Measurements from ENCODE around the gene ATP10A. TPM values are rescaled to one million over a fixed set of nuclear protein-coding genes. Genes with fewer than 3 reads are reported as not detected.
A peak's percentile ranks its signal among the peaks of the same experiment; 100 is the strongest.

ATP10A gene
- total and polyA plus RNA-seq, 9 of the 15 experiments (the other 6 are each of a cell fraction or from before 2014, with no cell fraction given): 0.09 TPM; not detected in 8

- POLR2A ChIA-PET: interaction anchor here (0.6 kb wide), 1 partner anchor 1950 kb away, joined by 3 read pairs; no protein-coding TSS in a partner anchor
- intact Hi-C loops (cut with micrococcal nuclease): no loop called here
- in situ Hi-C loops (cut with MboI): no loop called here
- H3K36me3 ChIP-seq (ENCODE audit: control insufficient read depth, insufficient read depth, low read length): no peaks in the 10 kb centered on the region
- no peak overlapping the region for H3K4me2 ChIP-seq (ENCODE audit: insufficient read depth, low read length)
- no peak overlapping the region for H3K9ac ChIP-seq (ENCODE audit: insufficient read depth in 1 of 2, low read depth in 2 of 2, low read length in 2 of 2)
- DNase-seq (ENCODE audit: extremely low read depth in 1 of 4, low spot score in 3 of 4) (no peak), ATAC-seq (no peak), FAIRE-seq (no peak)
- peak overlapping the region; percentile 18; the same call in 1 of the 2 replicates for H2AFZ ChIP-seq (ENCODE audit: low read depth, low read length)
- CTCF ChIA-PET (ENCODE audit: low intra/inter-chr PET ratio): no interaction called here
- H3K4me3 ChIP-seq: no peak overlapping the region
- H3K9me1 ChIP-seq (ENCODE audit: control insufficient read depth, insufficient read depth, low read length): no peaks in the 10 kb centered on the region
- peaks cover 8 to 12% of the 10 kb centered on the region in 2 experiments; a peak in 3 of 5 replicates for H3K4me1 ChIP-seq (replicated peaks in 1 of 2; ENCODE audit: control insufficient read depth in 2 of 2, insufficient read depth in 2 of 2, low read length in 2 of 2)
- no peak overlapping the region for H3K27ac ChIP-seq (ENCODE audit: extremely low read depth, low read depth, low read length)
- BruUV-seq (replicated peaks): no TSS peak
- WGBS (ENCODE audit: insufficient coverage, low coverage, missing lambda C conversion rate): 22% methylated on average over 12 of the region's 17 CpGs
- no peaks in the 10 kb centered on the region for H3K9me3 ChIP-seq (replicated peaks; ENCODE audit: control insufficient read depth, insufficient read depth, low read depth, low read length)
- H3K27me3 ChIP-seq (ENCODE audit: control insufficient read depth in 2 of 2, insufficient read depth in 2 of 2, low read length in 2 of 2): peaks cover 0 to 9% of the 10 kb centered on the region in 2 experiments; a peak in 3 of 5 replicates
- no peaks in the 10 kb centered on the region for H3K79me2 ChIP-seq (ENCODE audit: control insufficient read depth, insufficient read depth, low read length)
- TF ChIP-seq SPI1 (IDR thresholded peaks at IDR 0.05; ENCODE audit: borderline replicate concordance, low read depth, low read length) (no peak), SRSF7 (optimal IDR thresholded peaks at IDR 0.05; ENCODE audit: low read depth, low read length) (no peak), HEY1 (CRISPR knock-in tag; IDR thresholded peaks at IDR 0.05; ENCODE audit: borderline replicate concordance) (no peak), MYNN (IDR thresholded peaks at IDR 0.05) (no peak), MYNN (CRISPR knock-in tag; IDR thresholded peaks at IDR 0.05) (no peak), LEF1 (IDR thresholded peaks at IDR 0.05) (no peak), ZNF3 (CRISPR knock-in tag; IDR thresholded peaks at IDR 0.05) (no peak), TCF3 (CRISPR knock-in tag; IDR thresholded peaks at IDR 0.05) (no peak), PCBP2 (IDR thresholded peaks at IDR 0.05; ENCODE audit: low read depth, low read length, poor library complexity, severe bottlenecking) (no peak), PHF20 (IDR thresholded peaks at IDR 0.05; ENCODE audit: partially characterized antibody) (no peak), ZNF212 (CRISPR knock-in tag; IDR thresholded peaks at IDR 0.05) (no peak), CBFA2T2 (conservative IDR thresholded peaks at IDR 0.05) (no peak), ZNF354B (CRISPR knock-in tag; IDR thresholded peaks at IDR 0.05) (no peak), ARID1B (IDR thresholded peaks at IDR 0.05) (no peak)
- H4K20me1 ChIP-seq (replicated peaks; ENCODE audit: control insufficient read depth, insufficient read depth, low read length): no peaks in the 10 kb centered on the region
Observed at GRCh38 chr15:25784876-25785640, 78.1 kb downstream of the ATP10A start.
